GM19193 (cell line): Measurements from ENCODE around the gene ABCF1.

Experiments
- POLR2A ChIP-seq: IDR thresholded peaks from 4 replicates; pipeline ENCODE4 v1.6.1; 2011; ENCODE audit not compliant: insufficient read depth, insufficient read length; ENCODE audit errors: extremely low read depth

The ABCF1 gene

GRCh38 chr6:30556066-30556905, 15.0 kb upstream of the ABCF1 start, which contains the start of gene GNL1:
Gene GNL1 (minus strand): TSS chr6:30556489. CDS start chr6:30556203, 286 bp downstream.
- peak; percentile 62 for TF ChIP-seq POLR2A

DNA sequence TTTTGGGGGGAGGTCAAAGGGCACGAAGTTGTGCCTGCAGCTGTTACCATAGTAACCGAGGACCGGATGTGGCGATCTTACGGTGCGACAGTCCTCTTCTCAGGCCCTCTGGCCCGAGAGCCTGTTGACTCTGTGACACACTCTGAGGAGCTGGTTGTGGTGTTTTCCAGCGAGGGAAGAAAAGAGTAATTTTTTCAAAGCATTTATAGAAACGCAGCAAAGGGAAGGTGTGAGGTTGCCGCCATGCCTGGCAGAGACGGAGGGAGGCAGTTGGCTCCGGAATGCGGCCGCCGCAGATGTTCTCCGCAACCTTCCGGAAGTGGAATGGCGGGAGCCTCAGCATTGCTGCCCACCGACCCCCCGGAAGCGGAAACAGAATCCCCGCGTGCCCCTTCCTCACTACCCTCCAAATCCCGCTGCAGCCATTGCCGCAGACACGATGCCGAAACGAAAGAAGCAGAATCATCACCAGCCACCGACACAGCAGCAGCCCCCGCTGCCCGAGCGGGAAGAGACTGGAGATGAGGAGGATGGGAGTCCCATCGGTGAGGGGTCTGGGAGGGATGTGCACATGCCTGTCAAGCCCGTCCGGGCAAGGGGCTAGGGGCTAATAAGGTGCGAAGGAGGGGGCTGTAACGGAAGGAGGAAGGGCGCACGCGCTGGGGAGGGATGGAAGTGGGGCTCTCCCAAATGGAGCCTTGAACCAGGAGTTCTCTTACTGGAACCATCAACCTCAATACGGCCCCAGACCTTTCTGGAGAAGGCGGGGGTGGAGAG, 14.1 kb upstream of the ABCF1 start, which contains the start of gene PRR3:
PRR3 (plus strand) TSS at position 390 of the 777 bp plus-strand sequence; CDS start at position 440, 50 bp downstream.
- TF ChIP-seq POLR2A = peak; percentile 69

GRCh38 chr6:30557683-30557981, 13.6 kb upstream of the ABCF1 start:
- no peak for TF ChIP-seq POLR2A

DNA sequence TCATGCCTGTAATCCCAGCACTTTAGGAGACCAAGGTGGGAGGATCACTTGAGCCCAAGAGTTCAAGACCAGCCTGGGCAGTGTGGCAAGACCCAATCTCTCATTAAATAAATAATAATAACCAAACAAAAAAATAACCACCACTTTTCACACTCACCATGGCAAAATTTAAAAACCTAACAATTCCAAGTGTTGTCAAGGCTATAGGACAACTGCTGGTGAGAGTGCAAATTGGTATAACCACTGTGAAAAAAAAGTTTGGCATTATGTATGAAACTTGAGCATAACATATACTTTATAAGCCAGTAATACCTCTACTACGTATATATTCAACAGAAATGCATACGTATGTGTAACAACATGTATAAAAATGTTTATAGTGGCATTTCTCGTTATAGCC, 10.3 kb upstream of the ABCF1 start:
- TF ChIP-seq POLR2A = no peak

- no peak for TF ChIP-seq POLR2A
Observed at GRCh38 chr6:30562470-30563425, 8.5 kb upstream of the ABCF1 start.

- no peak for TF ChIP-seq POLR2A
Observed at GRCh38 chr6:30564114-30564513, 7.1 kb upstream of the ABCF1 start.

DNA sequence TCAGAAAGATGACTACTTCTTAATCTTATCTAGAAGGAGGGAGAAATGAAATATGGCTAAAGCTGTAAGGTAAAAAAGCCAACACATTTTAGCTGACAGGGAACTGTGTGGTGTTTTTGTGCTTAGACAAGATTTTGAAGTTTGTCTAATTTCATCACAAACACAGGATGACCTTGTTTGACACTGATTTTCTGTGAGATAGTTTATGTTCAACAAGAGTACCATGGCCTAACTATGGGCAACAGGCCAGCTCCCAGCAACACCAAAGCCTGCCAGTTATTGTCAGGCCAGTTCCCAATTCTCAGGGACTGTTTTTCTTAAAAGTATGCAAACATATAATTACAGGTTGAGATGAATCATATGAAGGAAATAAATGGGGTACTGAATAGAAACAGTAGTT, 5.5 kb upstream of the ABCF1 start:
- TF ChIP-seq POLR2A = no peak

DNA sequence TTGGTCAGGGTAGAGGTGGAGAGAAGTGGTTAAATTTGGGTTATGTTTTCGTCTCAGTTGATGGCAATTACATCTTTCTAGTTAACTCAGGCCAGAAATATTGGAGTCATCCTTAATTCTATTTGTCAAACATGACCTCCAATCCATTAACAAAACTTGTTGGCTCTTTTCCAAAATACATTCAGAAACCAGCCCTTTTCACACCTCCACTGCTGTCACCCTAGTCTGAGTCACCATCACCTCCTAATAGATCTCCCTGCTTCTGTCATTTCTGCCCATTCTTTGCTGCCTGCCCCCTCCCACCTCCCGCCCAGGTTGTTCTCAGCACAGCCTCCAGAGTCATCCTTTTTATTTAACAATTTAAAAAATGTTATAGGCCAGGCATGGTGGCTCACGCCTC, 3.0 kb upstream of the ABCF1 start:
- no peak for TF ChIP-seq POLR2A

DNA sequence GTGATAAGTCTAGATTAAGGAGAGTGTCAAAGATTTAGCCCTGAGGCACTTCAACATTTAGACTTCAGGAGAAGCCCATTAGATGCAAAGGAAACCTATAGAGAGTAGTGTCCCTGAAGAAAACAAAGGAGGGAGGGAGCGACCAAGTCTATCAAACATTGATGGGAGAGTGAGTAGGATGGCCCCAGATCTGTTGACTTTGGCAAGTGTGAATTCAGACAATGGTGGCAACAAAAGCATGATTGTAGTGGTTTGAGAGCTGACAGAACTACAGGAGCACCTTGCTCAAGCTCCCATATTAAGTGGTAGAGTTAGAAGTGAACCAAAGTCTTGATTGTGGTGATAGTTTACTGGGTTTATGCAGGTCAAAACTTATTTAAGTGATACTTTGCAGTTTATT, 979 bp upstream of the ABCF1 start:
- TF ChIP-seq POLR2A = no peak

GRCh38 chr6:30570740-30571074, 535 bp upstream of the ABCF1 start:
- no peak for TF ChIP-seq POLR2A

GRCh38 chr6:30571762-30572082, 480 bp downstream of the ABCF1 start:
- no peak for TF ChIP-seq POLR2A

GRCh38 chr6:30572148-30572547, 906 bp downstream of the ABCF1 start:
- no peak for TF ChIP-seq POLR2A

DNA sequence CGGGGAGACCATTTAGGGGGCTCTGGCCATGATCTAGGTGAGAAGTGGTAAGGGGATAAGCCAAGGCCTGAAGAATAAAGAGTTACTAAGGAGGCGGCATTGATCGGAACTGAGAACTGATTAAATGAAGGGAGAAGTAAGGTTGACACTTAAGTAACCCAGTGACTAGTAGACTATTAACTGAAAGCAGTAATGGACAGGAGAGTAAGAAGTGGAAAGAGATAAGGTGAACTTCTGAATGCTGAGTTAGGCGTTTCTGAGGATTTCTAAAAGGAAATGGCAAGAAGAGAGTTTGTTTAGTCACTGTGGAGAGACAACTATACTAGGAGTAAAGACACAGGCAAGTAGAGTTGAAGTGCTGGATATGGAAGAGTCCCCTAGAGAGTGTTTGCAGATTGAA, 1.9 kb downstream of the ABCF1 start:
- TF ChIP-seq POLR2A = no peak

DNA sequence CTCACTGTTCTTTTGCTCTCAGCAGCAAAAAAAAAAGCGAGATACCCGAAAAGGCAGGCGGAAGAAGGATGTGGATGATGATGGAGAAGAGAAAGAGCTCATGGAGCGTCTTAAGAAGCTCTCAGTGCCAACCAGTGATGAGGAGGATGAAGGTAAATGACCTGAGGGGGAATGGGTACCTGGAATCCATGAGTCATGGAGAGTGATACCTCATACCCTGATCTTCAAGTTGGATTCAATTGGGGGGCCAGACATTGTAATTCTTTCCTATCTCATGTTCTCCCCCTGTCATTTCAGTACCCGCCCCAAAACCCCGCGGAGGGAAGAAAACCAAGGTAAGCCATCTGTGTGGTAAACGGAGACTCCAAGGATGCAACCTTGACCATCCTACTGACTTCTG, 6.8 kb downstream of the ABCF1 start:
- TF ChIP-seq POLR2A = no peak

- no peak for TF ChIP-seq POLR2A
Observed at GRCh38 chr6:30583921-30584320, 12.7 kb downstream of the ABCF1 start.

- TF ChIP-seq POLR2A = no peak
Observed at GRCh38 chr6:30589754-30590358, 18.6 kb downstream of the ABCF1 start.

DNA sequence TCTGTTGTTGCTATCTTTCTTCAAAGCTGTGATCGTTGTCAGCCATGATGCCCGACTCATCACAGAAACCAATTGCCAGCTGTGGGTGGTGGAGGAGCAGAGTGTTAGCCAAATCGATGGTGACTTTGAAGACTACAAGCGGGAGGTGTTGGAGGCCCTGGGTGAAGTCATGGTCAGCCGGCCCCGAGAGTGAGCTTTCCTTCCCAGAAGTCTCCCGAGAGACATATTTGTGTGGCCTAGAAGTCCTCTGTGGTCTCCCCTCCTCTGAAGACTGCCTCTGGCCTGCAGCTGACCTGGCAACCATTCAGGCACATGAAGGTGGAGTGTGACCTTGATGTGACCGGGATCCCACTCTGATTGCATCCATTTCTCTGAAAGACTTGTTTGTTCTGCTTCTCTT, 19.3 kb downstream of the ABCF1 start:
- no peak for TF ChIP-seq POLR2A
